ENCODE results near the gene SUV39H1. TPM values are rescaled to one million over a fixed set of nuclear protein-coding genes. Genes with fewer than 3 reads are reported as not detected.
A peak's percentile ranks its signal among the peaks of the same experiment; 100 is the strongest.
"Not testable (repeated sequence)": the region's sequence is repeated elsewhere in the genome, so short reads cannot be mapped to it uniquely, and the experiment has no call there.

The SUV39H1 gene
- total RNA-seq, 1 donor from 2014 or later, result 11.5 TPM

DNA sequence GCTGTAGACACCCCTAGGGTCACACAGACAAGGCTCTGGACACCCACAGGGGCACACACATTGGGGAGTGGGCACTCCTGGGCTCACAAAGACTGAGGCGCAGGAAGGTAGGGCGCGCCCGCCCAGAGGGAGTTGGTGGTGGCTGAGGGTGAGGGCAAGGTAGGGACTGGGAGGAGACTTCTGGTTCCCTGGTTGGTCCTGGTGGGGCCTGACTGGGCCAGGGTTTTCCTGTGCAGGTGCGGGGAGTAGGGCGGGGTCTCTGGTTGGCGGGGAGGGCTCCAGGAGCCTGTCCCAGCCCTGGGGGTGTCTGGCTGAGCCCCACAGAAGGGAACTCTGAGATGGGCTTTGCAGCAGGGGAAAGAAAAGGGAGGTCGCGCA lies 19.7 kb upstream of the SUV39H1 start:
- H3K9me3 Mint-ChIP-seq, result no peaks in the 10 kb centered on the region
- TF ChIP-seq, protein P1, sequence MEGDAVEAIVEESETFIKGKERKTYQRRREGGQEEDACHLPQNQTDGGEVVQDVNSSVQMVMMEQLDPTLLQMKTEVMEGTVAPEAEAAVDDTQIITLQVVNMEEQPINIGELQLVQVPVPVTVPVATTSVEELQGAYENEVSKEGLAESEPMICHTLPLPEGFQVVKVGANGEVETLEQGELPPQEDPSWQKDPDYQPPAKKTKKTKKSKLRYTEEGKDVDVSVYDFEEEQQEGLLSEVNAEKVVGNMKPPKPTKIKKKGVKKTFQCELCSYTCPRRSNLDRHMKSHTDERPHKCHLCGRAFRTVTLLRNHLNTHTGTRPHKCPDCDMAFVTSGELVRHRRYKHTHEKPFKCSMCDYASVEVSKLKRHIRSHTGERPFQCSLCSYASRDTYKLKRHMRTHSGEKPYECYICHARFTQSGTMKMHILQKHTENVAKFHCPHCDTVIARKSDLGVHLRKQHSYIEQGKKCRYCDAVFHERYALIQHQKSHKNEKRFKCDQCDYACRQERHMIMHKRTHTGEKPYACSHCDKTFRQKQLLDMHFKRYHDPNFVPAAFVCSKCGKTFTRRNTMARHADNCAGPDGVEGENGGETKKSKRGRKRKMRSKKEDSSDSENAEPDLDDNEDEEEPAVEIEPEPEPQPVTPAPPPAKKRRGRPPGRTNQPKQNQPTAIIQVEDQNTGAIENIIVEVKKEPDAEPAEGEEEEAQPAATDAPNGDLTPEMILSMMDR (conservative IDR thresholded peaks at IDR 0.05), result no peak
- peaks cover 8% of the 10 kb centered on the region for H3K4me1 Mint-ChIP-seq (ENCODE audit: unreplicated experiment)
- DNase-seq (ENCODE audit: extremely low spot score, unreplicated experiment), result no peak
- H3K27ac Mint-ChIP-seq, result peak overlapping the region; percentile 90
- no peaks in the 10 kb centered on the region for H3K27me3 Mint-ChIP-seq
- H3K36me3 Mint-ChIP-seq, result no peaks in the 10 kb centered on the region
- peak overlapping the region; percentile 95 for H3K4me3 Mint-ChIP-seq

DNA sequence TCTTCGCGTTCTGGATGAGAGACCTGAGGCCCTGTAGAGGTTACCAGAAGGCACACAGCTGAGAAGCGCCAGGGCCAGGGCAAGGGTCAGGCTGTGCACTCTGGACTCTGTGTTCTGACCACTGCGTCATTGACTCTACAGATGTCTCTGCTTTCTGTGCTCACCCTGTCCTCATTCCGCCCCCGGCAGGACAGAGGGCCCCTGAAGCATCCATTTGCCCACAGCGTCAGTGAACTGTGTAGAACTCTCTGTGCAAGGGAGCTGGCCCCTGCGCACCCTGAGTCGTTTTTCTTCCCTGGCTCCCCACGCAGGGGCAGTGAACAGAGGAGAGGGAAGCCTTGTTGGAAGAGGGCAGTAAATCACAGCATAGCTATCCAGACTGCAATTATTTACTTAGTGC lies 19.0 kb upstream of the SUV39H1 start:
- H3K36me3 Mint-ChIP-seq, result no peaks in the 10 kb centered on the region
- H3K4me1 Mint-ChIP-seq (ENCODE audit: unreplicated experiment), result peaks cover 8% of the 10 kb centered on the region
- TF ChIP-seq, protein P1 (conservative IDR thresholded peaks at IDR 0.05), result no peak
- H3K27ac Mint-ChIP-seq, result peak overlapping the region; percentile 90
- DNase-seq (ENCODE audit: extremely low spot score, unreplicated experiment), result no peak
- H3K9me3 Mint-ChIP-seq, result no peaks in the 10 kb centered on the region
- H3K4me3 Mint-ChIP-seq, result peak overlapping the region; percentile 95
- no peaks in the 10 kb centered on the region for H3K27me3 Mint-ChIP-seq

DNA sequence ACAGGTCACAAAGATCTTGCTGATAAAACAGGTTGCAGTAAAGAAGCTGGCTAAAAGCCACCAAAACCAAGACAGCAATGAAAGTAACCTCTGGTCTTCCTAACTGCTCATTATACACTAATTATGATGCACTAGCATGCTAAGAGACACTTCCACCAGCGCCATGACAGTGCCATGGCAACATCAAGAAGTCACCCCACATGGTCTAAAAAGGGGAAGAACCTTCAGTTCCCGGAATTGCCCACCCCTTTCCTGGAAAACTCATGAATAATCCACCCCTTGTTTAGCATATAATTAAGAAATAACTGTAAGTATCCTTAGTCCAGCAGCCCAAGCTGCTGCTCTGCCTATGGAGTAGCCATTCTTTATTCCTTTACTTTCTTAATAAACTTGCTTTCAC lies 16.1 kb upstream of the SUV39H1 start:
- H3K36me3 Mint-ChIP-seq, result not testable (repeated sequence)

DNA sequence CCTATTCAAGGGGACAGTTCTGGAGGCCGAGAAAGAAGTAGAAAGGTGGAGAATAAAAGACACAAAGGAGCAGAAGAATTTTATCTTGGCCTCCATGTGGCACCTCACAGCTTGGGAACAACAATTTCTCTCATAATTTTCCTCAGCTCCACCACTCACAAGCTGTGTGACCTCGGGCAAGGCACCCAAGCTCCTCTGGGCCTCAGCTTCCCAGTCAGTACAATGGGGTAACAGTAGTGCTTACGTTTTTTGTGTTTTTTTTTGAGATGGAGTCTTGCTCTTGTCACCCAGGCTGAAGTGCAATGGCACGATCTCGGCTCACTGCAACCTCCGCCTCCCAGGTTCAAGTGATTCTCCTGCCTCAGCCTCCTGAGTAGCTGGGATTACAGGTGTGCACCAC lies 15.6 kb upstream of the SUV39H1 start:
- not testable (repeated sequence) for H3K27me3 Mint-ChIP-seq; H3K9me3 Mint-ChIP-seq; DNase-seq (ENCODE audit: extremely low spot score, unreplicated experiment); H3K4me1 Mint-ChIP-seq (ENCODE audit: unreplicated experiment); H3K27ac Mint-ChIP-seq; H3K4me3 Mint-ChIP-seq; H3K36me3 Mint-ChIP-seq

More for the DNA sequence above, 16.1 kb upstream of the SUV39H1 start:
- H3K4me3 Mint-ChIP-seq; H3K27me3 Mint-ChIP-seq; H3K27ac Mint-ChIP-seq; DNase-seq (ENCODE audit: extremely low spot score, unreplicated experiment); H3K4me1 Mint-ChIP-seq (ENCODE audit: unreplicated experiment); H3K9me3 Mint-ChIP-seq: not testable (repeated sequence)

DNA sequence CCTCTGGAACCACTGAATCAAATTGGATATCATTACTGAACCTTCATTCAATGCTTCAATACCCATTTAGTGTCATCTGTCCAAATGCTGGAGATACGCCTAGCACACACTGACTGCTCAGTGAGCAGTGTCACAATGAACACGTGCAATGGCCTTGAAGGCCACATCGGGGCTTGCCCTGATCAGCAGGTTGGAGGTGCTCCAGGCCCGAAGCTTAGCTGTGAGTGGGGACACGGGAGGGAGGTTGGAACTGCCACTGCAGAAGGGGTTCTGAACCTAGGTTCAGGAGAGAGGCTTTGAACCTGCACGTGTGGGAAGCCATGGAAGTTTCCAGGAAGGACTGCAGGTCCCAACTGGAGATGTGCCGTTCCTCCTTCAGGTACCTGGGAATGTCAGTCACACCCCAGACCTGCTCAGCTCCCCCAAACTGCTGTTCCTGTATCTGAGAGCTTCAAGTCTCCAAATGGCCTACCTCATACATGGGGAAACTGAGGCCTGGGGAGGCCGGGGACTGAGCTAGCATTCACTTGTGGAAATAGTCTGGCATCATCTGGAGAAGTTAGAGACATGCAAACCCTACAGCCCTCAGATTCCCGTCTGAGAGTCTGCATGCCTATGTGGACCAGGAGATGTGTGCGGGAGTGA lies 14.9 kb upstream of the SUV39H1 start:
- Mint-ChIP-seq H3K27ac (no peak overlapping the region), H3K4me3 (no peak overlapping the region), H3K4me1 (ENCODE audit: unreplicated experiment) (peaks cover 8% of the 10 kb centered on the region), H3K27me3 (peaks cover 13% of the 10 kb centered on the region), H3K36me3 (no peaks in the 10 kb centered on the region), H3K9me3 (no peaks in the 10 kb centered on the region)
- no peak for DNase-seq (ENCODE audit: extremely low spot score, unreplicated experiment)
- TF ChIP-seq, protein P1 (conservative IDR thresholded peaks at IDR 0.05), result no peak

DNA sequence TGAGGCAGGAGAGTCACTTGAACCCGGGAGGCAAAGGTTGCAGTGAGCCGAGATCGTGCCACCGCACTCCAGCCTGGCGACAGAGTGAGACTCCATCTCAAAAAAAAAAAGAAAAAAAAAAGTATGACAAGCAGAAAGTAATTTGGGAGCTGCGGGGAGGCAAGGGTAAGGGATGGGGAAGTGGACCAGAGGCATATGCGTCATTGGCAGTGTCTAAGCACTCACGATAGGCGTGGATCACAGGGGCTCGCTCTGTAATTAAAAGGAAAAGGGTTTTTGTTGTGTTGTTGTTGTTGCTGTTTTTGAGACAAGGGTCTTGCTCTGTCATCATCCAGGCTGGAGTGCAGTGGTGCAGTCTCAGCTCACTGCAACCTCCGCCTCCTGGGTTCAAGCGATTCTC lies 13.7 kb upstream of the SUV39H1 start:
- DNase-seq (ENCODE audit: extremely low spot score, unreplicated experiment); H3K4me3 Mint-ChIP-seq; H3K9me3 Mint-ChIP-seq; H3K27ac Mint-ChIP-seq; H3K36me3 Mint-ChIP-seq; H3K4me1 Mint-ChIP-seq (ENCODE audit: unreplicated experiment): not testable (repeated sequence)
- peaks cover 18% of the 10 kb centered on the region for H3K27me3 Mint-ChIP-seq

DNA sequence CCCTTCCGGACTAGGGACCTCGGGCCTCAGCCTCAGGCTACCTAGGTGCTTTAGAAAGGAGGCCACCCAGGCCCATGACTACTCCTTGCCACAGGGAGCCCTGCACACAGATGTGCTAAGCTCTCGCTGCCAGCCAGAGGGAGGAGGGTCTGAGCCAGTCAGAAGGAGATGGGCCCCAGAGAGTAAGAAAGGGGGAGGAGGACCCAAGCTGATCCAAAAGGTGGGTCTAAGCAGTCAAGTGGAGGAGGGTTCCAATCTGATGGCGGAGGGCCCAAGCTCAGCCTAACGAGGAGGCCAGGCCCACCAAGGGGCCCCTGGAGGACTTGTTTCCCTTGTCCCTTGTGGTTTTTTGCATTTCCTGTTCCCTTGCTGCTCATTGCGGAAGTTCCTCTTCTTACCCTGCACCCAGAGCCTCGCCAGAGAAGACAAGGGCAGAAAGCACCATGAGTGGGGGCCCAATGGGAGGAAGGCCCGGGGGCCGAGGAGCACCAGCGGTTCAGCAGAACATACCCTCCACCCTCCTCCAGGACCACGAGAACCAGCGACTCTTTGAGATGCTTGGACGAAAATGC lies 13.0 kb upstream of the SUV39H1 start, which contains the start of gene WAS:
Gene WAS, plus strand, starts transcription at position 389 of the 572 bp plus-strand sequence. Its CDS starts 55 bp downstream, at position 444.
- Mint-ChIP-seq H3K27me3 (peaks cover 18% of the 10 kb centered on the region), H3K9me3 (no peaks in the 10 kb centered on the region), H3K27ac (no peak within 1 kb of the TSS), H3K36me3 (no peaks in the 10 kb centered on the region), H3K4me3 (no peak within 1 kb of the TSS), H3K4me1 (ENCODE audit: unreplicated experiment) (no peaks in the 10 kb centered on the region)
- no peak for DNase-seq (ENCODE audit: extremely low spot score, unreplicated experiment)
- TF ChIP-seq, protein P1 (conservative IDR thresholded peaks at IDR 0.05), result no peak
